H1 (cell line): ENCODE results near the gene PFDN5. TPM values are rescaled to one million over a fixed set of nuclear protein-coding genes. Genes with fewer than 3 reads are reported as not detected.

Source experiments
- CTCF ChIA-PET: fragments of 300-600 bp; sonication (Branson Sonifier 250); formaldehyde crosslinking; loops from one replicate; lab custom pipeline; 2021; ENCODE audit not compliant: partially characterized antibody; lab: Charles Lee
- POLR2A ChIA-PET: fragments of 300-600 bp; sonication (Branson Sonifier 250); formaldehyde crosslinking; loops from one replicate; lab custom pipeline; 2021; ENCODE audit warnings: inconsistent platforms; ENCODE audit not compliant: partially characterized antibody; lab: Charles Lee
- DNase-seq, 2 experiments: peaks; one replicate each; pipeline versions ENCODE4 v3.0.0 to v3.0.0-alpha.2; 2010 to 2022; ENCODE audit warnings: low spot score in 2 of 2, low read depth in 1 of 2, mixed read lengths in 1 of 2
- FAIRE-seq: peaks from 2 replicates; lab custom pipeline; 2011; peaks lifted over from hg19 to GRCh38; lab: Jason Lieb, UNC
- H2AFZ ChIP-seq: 2 replicates; pipeline ENCODE4 v1.8.1; 2012; ENCODE audit warnings: low read length, inconsistent platforms
- H2AK5ac ChIP-seq: 2 replicates; pipeline ENCODE4 v1.6.1; 2013; ENCODE audit warnings: low read depth, low read length
- H2BK120ac ChIP-seq: replicated peaks from 2 replicates; pipeline ENCODE3; 2013; ENCODE audit warnings: low read depth, low read length, inconsistent platforms
- H2BK12ac ChIP-seq: 2 replicates; pipeline ENCODE4 v1.6.1; 2013; ENCODE audit warnings: low read depth, low read length
- H2BK15ac ChIP-seq: 2 replicates; pipeline ENCODE4 v1.6.1; 2013; ENCODE audit warnings: low read length
- H2BK20ac ChIP-seq: 2 replicates; pipeline ENCODE4 v1.6.1; 2013; ENCODE audit warnings: low read length
- H2BK5ac ChIP-seq: 2 replicates; pipeline ENCODE4 v1.6.1; 2013; ENCODE audit warnings: low read depth, low read length
- H3K14ac ChIP-seq: 2 replicates; pipeline ENCODE4 v1.6.1; 2013; ENCODE audit warnings: inconsistent platforms; ENCODE audit not compliant: insufficient read length
- H3K18ac ChIP-seq: 2 replicates; pipeline ENCODE4 v1.6.1; 2013; ENCODE audit warnings: low read length; ENCODE audit errors: extremely low read depth
- H3K23ac ChIP-seq: 2 replicates; pipeline ENCODE4 v1.6.1; 2013; ENCODE audit warnings: inconsistent platforms; ENCODE audit not compliant: insufficient read length
- H3K23me2 ChIP-seq: 2 replicates; pipeline ENCODE4 v1.6.1; 2013; ENCODE audit warnings: low read depth, low read length
- H3K27ac ChIP-seq: 2 replicates; pipeline ENCODE4 v1.6.1; 2011; ENCODE audit warnings: low read depth, low read length, inconsistent platforms
- H3K27me3 ChIP-seq, 4 experiments: replicated peaks in 1 of 4; 1 replicate in 1 of 4; 2 replicates in 3 of 4; pipeline versions ENCODE4 v1.6.1 to v1.8.1; 2011 to 2013; ENCODE audit warnings: low read length in 3 of 4, mild to moderate bottlenecking in 3 of 4, inconsistent platforms in 2 of 4, mixed read lengths in 2 of 4, moderate library complexity in 1 of 4; ENCODE audit not compliant: control insufficient read depth in 3 of 4, insufficient read depth in 3 of 4; ENCODE audit errors: extremely low read depth in 1 of 4
- H3K36me3 ChIP-seq, 4 experiments: 2 replicates each; pipeline versions ENCODE4 v1.6.1 to v1.8.1; 2011 to 2013; ENCODE audit warnings: mild to moderate bottlenecking in 4 of 4, low read length in 3 of 4, moderate library complexity in 2 of 4, control low read depth in 1 of 4, inconsistent platforms in 1 of 4; ENCODE audit not compliant: insufficient read depth in 4 of 4, control insufficient read depth in 2 of 4
- H3K4ac ChIP-seq: replicated peaks from 2 replicates; pipeline ENCODE3; 2013; ENCODE audit warnings: low read length, low read depth, mixed read lengths, inconsistent platforms; ENCODE audit not compliant: insufficient read length
- H3K4me1 ChIP-seq, 4 experiments: replicated peaks in 1 of 4; 1 replicate in 1 of 4; 2 replicates in 3 of 4; pipeline versions ENCODE4 v1.6.1 to v1.8.1; 2011 to 2013; ENCODE audit warnings: low read length in 3 of 4, inconsistent platforms in 2 of 4, mixed read lengths in 1 of 4; ENCODE audit not compliant: insufficient read depth in 4 of 4, control insufficient read depth in 3 of 4
- H3K4me2 ChIP-seq, 2 experiments: 2 replicates each; pipeline versions ENCODE4 v1.6.1 to v1.8.1; 2011 to 2013; ENCODE audit warnings: low read depth in 2 of 2, low read length in 2 of 2, control low read depth in 1 of 2, inconsistent platforms in 1 of 2, mild to moderate bottlenecking in 1 of 2; ENCODE audit not compliant: insufficient read depth in 1 of 2
- H3K4me3 ChIP-seq, 4 experiments: fragments of 200-600, 300-600 bp in 1 of 4; sonication (generic), shearing (Covaris generic), sonication (Bioruptor Twin) in 1 of 4; 2 replicates each; pipeline versions ENCODE4 v1.5.1 to v1.8.1; 2011 to 2016; ENCODE audit warnings: low read length in 4 of 4, low read depth in 3 of 4, control low read depth in 2 of 4, inconsistent platforms in 2 of 4, mild to moderate bottlenecking in 2 of 4, mixed read lengths in 1 of 4, moderate library complexity in 1 of 4; ENCODE audit not compliant: insufficient read depth in 2 of 4; ENCODE audit errors: extremely low read depth in 1 of 4
- H3K56ac ChIP-seq: replicated peaks from 2 replicates; pipeline ENCODE3; 2013; ENCODE audit warnings: low read depth, mild to moderate bottlenecking, mixed read lengths, low read length, inconsistent platforms; ENCODE audit not compliant: insufficient read length
- H3K79me1 ChIP-seq: 2 replicates; pipeline ENCODE4 v1.6.1; 2013; ENCODE audit warnings: low read depth, low read length, control low read depth
- H3K79me2 ChIP-seq, 2 experiments: 2 replicates each; pipeline versions ENCODE4 v1.6.1 to v1.8.1; 2012 to 2013; ENCODE audit warnings: low read length in 2 of 2, mild to moderate bottlenecking in 2 of 2, inconsistent platforms in 1 of 2; ENCODE audit not compliant: insufficient read depth in 2 of 2, control insufficient read depth in 1 of 2
- H3K9ac ChIP-seq, 4 experiments: replicated peaks in 1 of 4; 1 replicate in 1 of 4; 2 replicates in 3 of 4; pipeline versions ENCODE4 v1.6.1 to v1.8.1; 2011 to 2013; ENCODE audit warnings: low read depth in 3 of 4, low read length in 3 of 4, control low read depth in 2 of 4, mild to moderate bottlenecking in 2 of 4, moderate library complexity in 2 of 4, inconsistent platforms in 1 of 4; ENCODE audit errors: extremely low read depth in 1 of 4
- H3K9me3 ChIP-seq, 2 experiments: 2 replicates each; pipeline versions ENCODE4 v1.6.1 to v1.8.1; 2012 to 2013; ENCODE audit warnings: mild to moderate bottlenecking in 2 of 2, moderate library complexity in 2 of 2, control low read depth in 1 of 2, inconsistent platforms in 1 of 2, low read depth in 1 of 2, low read length in 1 of 2, mixed read lengths in 1 of 2; ENCODE audit not compliant: insufficient read depth in 2 of 2
- H4K20me1 ChIP-seq, 2 experiments: replicated peaks in 1 of 2; 2 replicates each; pipeline versions ENCODE3 to v1.8.1; 2011 to 2013; ENCODE audit warnings: inconsistent platforms in 2 of 2, low read length in 2 of 2, mild to moderate bottlenecking in 1 of 2; ENCODE audit not compliant: insufficient read depth in 2 of 2, control insufficient read depth in 1 of 2
- H4K5ac ChIP-seq: 2 replicates; pipeline ENCODE4 v1.6.1; 2013; ENCODE audit warnings: low read length, low read depth, mixed read lengths, inconsistent platforms; ENCODE audit not compliant: insufficient read length
- H4K8ac ChIP-seq: 2 replicates; pipeline ENCODE4 v1.8.0; 2013; ENCODE audit warnings: mild to moderate bottlenecking, moderate library complexity, low read length, inconsistent platforms; ENCODE audit not compliant: insufficient read depth; ENCODE audit errors: extremely low read depth
- H4K91ac ChIP-seq: replicated peaks from 2 replicates; pipeline ENCODE3; 2013; ENCODE audit warnings: low read length, mixed read lengths, inconsistent platforms; ENCODE audit not compliant: insufficient read length
- RAD21 ChIP-seq, 2 experiments: IDR thresholded peaks in 1 of 2; conservative IDR thresholded peaks in 1 of 2; 2 replicates each; pipeline ENCODE4 v1.6.1; 2011; ENCODE audit warnings: low read depth in 2 of 2, low read length in 2 of 2, improper control_type of control experiment in 1 of 2, inconsistent platforms in 1 of 2, mild to moderate bottlenecking in 1 of 2, moderate library complexity in 1 of 2
- RBBP5 ChIP-seq: IDR thresholded peaks from 2 replicates; pipeline ENCODE4 v1.7.1; 2012; ENCODE audit warnings: low read depth, mild to moderate bottlenecking, inconsistent platforms, low read length, moderate library complexity, borderline replicate concordance
- SIN3A ChIP-seq, 2 experiments: IDR thresholded peaks in 1 of 2; conservative IDR thresholded peaks in 1 of 2; 2 replicates each; pipeline ENCODE4 v1.6.1; 2011 to 2012; ENCODE audit warnings: low read length in 2 of 2, improper control_type of control experiment in 1 of 2, low read depth in 1 of 2, mild to moderate bottlenecking in 1 of 2
- WGBS, 2 experiments: shearing (Covaris generic) in 1 of 2; methylation state at CpG; one replicate each; pipeline versions ENCODE4 v1.1.6 to v1.1.7; 2013 to 2015; ENCODE audit warnings: low lambda C conversion rate in 2 of 2, mixed read lengths in 2 of 2, inconsistent platforms in 1 of 2, low coverage in 1 of 2, missing lambda C conversion rate in 1 of 2; ENCODE audit not compliant: insufficient replicate concordance in 2 of 2, insufficient coverage in 1 of 2, insufficient read length in 1 of 2; ENCODE audit errors: extremely low coverage in 1 of 2, missing lambda C conversion rate in 1 of 2; 5-methylcytosine and 5-hydroxymethylcytosine counted together
- polyA plus RNA-seq, 7 experiments: library from polyadenylated mRNA; depleted of rRNA in 3 of 7; stranded (reverse) in 5 of 7; unstranded in 2 of 7; fragments of >200 nt in 5 of 7; fragments of 200-250 nt in 2 of 7; gene quantifications; 1 replicate in 5 of 7; 2 replicates in 1 of 7; 4 replicates in 1 of 7; pipeline versions ENCODE4 v1.2.1 to v1.2.3, GENCODE V29; 2011 to 2013; ENCODE audit warnings: missing spikeins in 2 of 7, mixed read lengths in 2 of 7
- total RNA-seq: library from RNA; stranded (reverse); fragmentation: NEBNext Ultra II Directional; extraction: Animal tissue kit (Norgen Biotek cat#: 25700); gene quantifications from 2 replicates; pipeline ENCODE4 v1.2.1, GENCODE V29; 2021
- TF ChIP-seq, protein P1 (sequence below), 3 experiments: IDR thresholded peaks; 1 replicate in 2 of 3; 2 replicates in 1 of 3; pipeline versions ENCODE4 v1.5.1 to v1.6.1; 2011; ENCODE audit warnings: low read length in 3 of 3, mild to moderate bottlenecking in 3 of 3, inconsistent platforms in 2 of 3, low read depth in 1 of 3, moderate library complexity in 1 of 3; ENCODE audit not compliant: insufficient read depth in 1 of 3; ENCODE audit errors: control extremely low read depth in 1 of 3

The PFDN5 gene
- total and polyA plus RNA-seq, 2 of the 8 experiments (the other 6 are each of a cell fraction or from before 2014, with no cell fraction given) = 290 to 630 TPM

DNA sequence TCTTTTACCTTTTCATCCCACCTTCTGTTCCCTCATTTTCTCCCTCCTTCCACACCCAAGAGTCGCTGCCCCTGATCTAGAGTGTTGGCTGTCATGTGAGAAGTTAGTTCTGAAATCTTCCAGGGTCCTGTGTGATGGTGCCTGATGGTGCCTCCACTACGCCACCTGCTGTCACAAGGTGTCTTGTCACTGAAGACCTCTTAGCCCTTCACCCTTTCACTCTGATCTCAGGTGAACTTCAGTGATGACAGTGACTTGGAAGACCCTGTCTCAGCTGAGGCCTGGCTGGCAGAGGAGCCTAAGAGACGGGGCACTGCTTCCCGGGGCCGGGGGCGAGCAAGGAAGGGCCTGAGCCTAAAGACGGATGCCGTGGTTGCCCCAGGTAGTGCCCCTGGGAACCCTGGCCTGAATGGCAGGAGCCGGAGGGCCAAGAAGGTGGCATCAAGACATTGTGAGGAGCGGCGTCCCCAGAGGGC is 7.6 kb upstream of the PFDN5 start:
- Histone ChIP-seq H2BK120ac (no peak overlapping the region), H3K79me1 (no peaks in the 10 kb centered on the region), H2AK5ac (no peak overlapping the region), H3K56ac (no peak overlapping the region), H2BK20ac (no peak overlapping the region), H3K4me1 (no peaks in the 10 kb centered on the region), H3K23me2 (no peaks in the 10 kb centered on the region), H2AFZ (no peak overlapping the region), H3K4me2 (no peak overlapping the region), H2BK15ac (no peak overlapping the region), H3K4ac (no peak overlapping the region), H3K36me3 (peaks cover 29 to 64% (median 57%) of the 10 kb centered on the region in 4 experiments), H3K18ac (no peak overlapping the region), H3K14ac (no peak overlapping the region), H3K27ac (no peak overlapping the region), H3K79me2 (no peaks in the 10 kb centered on the region), H3K4me3 (no peak overlapping the region), H3K9ac (no peak overlapping the region), H4K8ac (no peak overlapping the region), H4K5ac (no peak overlapping the region), H4K91ac (no peak overlapping the region), H4K20me1 (peaks cover 5% of the 10 kb centered on the region in 2 experiments), H3K23ac (no peak overlapping the region), H2BK5ac (no peak overlapping the region), H2BK12ac (no peak overlapping the region), H3K9me3 (no peaks in the 10 kb centered on the region), H3K27me3 (no peaks in the 10 kb centered on the region)
- ChIA-PET CTCF (interaction anchor here (0.6 to 28.3 kb wide), 23 partner anchors 8 to 222 kb away, joined by 3 to 573 read pairs (median 6); partner anchors contain the start of genes ESPL1, ITGB7 and PFDN5), POLR2A (interaction anchor here (1.2 to 2.4 kb wide), 4 partner anchors 9 to 74 kb away, joined by 3 to 10 read pairs (median 6); partner anchors contain the start of gene AAAS)
- DNase-seq (peak in 1 of 2 experiments; percentile 81), FAIRE-seq (peak; percentile 69)
- TF ChIP-seq, protein P1, sequence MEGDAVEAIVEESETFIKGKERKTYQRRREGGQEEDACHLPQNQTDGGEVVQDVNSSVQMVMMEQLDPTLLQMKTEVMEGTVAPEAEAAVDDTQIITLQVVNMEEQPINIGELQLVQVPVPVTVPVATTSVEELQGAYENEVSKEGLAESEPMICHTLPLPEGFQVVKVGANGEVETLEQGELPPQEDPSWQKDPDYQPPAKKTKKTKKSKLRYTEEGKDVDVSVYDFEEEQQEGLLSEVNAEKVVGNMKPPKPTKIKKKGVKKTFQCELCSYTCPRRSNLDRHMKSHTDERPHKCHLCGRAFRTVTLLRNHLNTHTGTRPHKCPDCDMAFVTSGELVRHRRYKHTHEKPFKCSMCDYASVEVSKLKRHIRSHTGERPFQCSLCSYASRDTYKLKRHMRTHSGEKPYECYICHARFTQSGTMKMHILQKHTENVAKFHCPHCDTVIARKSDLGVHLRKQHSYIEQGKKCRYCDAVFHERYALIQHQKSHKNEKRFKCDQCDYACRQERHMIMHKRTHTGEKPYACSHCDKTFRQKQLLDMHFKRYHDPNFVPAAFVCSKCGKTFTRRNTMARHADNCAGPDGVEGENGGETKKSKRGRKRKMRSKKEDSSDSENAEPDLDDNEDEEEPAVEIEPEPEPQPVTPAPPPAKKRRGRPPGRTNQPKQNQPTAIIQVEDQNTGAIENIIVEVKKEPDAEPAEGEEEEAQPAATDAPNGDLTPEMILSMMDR (IDR thresholded peaks at IDR 0.05; ENCODE audit: control extremely low read depth in 1 of 3, insufficient read depth in 1 of 3, low read depth in 1 of 3, low read length in 3 of 3) = peak; percentile 80 to 86 (median 85)
- TF ChIP-seq RBBP5 = no peak
- TF ChIP-seq SIN3A (conservative IDR thresholded peaks at IDR 0.05 in 1 of 2, IDR thresholded peaks at IDR 0.05 in 1 of 2; ENCODE audit: low read depth in 1 of 2, low read length in 2 of 2) = peak in 1 of 2 experiments; percentile 62; a peak in 2 of 4 replicates
- TF ChIP-seq RAD21 (IDR thresholded peaks at IDR 0.05 in 1 of 2, conservative IDR thresholded peaks at IDR 0.05 in 1 of 2; ENCODE audit: low read depth in 2 of 2, low read length in 2 of 2) = peak; percentile 74 to 81
- WGBS, 2 experiments = 80% methylated on average over 11 of the region's 11 CpGs; no CpG with 5 or more reads in 1 of the 2 experiments
